Midbrain (tissue), 1 donor: ENCODE results near the gene TBC1D4.

Source experiments
- DNase-seq: peaks from one replicate; lab custom pipeline; 2025; lab: John Stamatoyannopoulos, UW

The TBC1D4 gene

DNA sequence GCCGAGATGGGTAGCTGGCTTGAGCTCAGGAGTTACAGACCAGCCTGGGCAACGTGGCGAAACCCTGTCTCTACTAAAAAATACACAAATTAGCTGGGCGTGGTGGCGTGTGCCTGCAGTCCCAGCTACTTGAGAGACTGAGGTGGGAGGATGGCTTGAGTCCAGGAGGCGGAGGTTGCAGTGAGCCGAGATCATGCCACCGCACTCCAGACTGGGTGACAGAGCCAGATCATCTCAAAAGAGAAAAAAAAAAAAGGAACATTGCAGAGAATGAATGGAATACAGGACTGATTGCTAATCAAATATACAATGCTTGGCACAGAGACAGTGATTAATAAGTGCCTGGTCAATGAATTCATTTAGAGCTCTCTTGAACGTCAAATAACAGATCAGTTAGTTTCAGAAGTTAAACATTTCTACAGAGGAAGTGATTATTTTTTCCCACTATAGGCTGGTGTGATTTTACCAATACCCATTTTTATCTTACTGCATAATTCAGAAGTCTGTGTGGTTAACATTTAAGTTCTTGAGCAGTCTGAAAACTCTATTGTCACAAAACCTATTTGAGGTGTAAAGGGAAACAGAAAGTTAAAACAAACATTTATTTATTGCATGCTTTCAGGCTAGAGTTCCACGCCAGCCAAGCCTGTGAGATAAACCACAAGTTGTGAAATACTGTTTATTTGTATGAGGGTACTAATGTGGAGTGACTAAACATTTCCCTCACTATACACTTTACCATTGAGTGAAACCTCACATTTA is 7.7 kb upstream of the TBC1D4 start:
- DNase-seq: no peak

DNA sequence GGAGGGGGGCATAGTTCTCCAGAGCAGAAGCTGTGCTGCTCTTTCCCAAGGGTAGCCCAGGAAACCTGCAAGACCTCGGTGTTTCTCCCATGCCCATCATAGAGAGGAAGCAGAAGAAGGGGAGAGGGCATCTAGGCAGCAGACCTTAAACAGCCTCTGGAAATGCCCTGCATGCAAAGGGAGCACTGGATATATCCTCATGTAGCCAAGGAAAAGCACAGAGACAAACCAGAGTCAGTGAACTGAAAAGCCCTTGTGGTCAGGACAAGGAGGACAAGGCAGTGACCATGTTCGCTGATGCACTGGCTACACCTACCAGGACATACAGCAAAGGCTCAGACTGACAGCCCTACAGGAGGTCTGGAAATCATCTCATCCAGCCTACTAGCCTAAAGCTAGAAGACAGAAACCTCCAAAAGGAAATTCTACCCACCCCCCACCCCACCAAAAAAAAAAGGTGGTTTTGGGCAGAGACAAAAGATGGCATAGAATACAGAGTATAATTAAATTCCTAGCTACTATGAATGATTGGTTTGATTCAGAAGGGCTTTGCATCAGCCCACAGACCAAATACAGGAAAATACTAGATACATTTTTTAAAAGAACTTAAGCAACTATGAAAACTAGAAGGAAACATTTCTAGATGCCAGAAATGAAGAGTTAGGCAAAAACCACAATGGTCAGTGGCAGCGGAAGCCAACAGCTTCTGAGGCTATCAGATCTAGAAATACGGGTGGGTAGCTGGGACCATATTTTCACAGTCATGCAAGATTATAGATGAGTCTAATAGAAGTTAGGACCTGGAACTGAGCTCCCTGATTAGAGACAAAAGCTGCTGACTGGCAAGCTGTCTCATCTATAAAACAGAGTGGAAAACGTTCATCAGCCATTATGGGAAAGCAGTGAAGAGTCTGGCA is 4.4 kb upstream of the TBC1D4 start:
- no peak for DNase-seq

DNA sequence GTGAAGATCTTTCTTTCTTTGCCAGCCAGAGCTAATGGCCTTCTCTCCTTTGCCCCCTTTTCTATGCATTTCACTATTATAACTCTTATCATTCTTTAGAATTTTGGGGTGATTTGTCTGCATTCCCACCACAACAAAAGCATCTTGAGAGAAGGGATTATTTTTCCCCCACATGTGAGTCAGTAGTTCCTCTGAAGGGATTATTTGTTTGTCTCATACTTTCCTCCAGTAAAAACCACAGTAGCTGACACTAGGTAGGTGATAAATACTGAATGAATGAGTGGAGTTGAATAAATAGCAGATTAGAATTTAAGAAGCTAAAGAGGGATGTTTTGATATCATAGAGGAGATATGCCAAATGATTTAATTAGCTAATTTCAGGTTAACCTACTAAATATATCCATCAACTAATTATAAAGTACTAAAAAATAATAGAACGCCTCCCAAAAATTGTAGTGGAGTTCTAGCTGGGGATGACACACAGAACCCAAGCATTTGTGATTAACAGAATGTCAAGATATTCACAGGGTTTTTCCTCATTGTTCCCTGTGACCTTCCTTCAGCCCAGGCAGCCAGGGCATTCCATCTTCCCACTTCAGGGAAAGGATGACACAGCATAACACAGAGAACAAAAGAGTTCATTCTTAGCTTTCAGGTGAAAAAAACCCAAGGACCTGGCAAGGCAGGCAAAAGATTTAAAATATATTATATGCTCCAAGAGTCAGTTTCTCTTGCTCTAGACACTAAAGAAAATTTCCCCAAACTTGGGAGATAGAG is 3.5 kb upstream of the TBC1D4 start:
- DNase-seq: no peak

DNA sequence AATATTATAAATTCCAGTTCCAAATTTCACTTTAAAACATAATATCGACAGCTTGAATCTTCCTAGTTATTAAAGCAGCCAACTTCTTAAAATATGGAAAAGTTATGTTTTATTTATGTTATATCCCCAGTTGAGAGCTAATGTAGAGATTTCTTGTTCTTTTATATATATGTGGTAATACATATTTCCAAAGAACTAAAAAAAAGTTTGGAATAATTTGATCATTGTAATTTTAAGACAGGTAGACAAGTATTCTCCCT is 781 bp upstream of the TBC1D4 start:
- DNase-seq: no peak

DNA sequence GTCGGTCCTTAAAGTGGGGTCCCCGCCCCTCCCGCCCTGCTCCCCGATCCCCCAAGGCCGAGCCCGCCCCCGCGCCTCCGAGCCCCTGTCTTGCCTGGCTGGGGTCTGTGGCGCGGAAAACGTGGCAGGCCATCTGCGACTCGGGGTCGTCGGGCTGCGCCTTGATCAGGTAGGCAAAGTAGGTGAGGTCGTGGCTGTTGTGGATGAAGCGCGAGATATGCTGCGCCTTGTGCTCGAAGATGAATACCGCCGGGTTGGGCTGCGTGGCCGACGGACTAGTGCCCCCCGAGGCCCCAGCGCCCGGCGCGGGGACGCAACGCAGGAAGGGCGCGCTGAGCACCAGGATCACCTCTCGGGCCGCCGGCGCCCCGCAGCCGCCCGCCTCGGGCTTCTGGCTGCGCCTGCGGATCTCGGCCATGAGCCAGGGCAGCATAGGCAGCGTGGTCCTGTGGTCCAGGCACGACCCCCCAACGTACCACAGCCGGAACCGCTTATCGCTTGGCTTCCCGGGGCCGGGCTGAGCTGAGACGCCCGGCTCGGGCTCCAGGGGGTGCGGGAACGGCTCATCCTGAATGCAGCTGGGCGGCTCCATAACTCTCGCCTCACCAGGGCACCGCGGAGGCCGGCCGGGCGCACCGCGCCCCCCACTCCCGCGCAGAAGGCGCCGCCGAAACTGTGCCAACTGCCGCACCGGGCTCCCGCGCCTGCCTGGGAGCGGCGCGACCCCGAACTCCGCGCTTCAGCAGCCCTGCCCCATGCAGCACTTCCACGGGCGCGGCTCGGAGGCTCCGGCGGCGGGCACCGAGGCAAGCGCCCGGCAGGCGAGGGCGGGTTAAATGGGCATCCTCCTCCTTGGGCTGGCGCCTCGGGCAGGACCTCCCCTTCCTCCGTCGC is 546 bp downstream of the TBC1D4 start:
- no peak for DNase-seq

DNA sequence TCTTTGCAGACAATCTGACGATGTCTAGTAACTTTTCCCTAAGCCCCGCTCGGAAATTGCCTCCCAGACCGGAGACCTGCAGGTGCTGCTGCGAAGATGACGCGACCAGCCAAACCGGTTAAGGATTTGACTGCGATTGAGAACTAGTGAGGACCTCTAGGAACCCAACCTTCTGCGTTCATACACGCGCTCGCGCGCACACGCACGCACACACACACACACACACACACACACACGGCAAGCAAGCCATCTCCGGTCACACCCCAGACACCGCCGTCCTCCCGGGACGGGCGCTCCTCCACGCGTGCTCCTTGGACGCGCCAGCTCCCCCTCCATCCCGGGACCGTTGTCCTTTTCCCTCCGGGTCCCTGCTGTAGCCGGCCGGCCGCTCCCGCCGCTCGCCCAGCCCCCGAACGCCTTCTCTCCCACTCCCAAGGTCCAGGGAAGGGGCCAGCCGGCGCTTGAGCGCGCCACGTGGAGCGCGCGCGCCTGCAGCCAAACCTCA is 1.2 kb downstream of the TBC1D4 start:
- no peak for DNase-seq

DNA sequence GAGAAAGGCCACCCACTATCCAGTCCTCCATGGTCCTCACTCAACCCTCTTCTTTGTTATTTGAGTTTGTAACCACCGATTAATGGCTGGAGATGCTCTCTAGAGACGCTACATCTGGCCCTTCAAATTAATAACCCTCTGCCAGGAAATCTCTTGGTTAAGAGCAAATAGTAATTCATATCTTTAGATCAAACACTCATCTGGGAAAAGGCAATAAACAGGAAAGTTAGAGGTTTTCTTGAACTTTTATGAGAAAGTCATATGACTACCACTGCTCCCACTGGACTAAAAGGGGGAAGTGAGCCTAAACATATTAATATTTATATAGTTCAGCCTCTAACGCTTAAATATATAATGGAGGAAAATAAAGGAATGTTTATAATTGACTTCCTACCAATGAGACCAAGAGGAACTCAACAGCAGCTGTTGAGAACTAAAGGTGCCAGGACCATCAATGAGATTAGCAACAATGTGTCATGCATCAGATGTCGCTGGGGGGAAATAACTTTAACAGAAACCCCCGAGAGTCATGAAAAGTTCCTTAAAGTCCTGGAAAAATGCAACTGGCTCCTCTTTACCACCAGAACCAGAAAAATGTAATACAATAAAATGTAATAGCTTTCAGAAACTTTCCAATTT is 2.7 kb downstream of the TBC1D4 start:
- DNase-seq: no peak

DNA sequence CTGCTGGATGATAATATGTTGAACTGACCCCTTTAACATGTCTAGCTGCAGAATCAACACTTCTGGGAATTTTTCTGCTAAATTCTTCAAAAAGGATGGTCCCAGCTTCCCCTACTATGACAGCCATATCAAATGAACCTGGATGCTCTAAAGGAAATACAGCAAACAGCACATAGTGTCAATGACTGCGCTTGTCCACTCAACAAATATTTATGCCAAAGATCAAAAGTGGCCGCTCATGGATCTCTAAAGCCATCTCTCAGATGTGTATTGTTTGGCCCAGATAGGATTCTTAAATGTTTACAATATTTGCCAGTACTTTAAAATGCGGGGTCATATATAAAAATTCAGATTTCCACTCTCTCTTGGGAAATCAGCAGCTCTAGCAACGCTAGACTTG is 3.3 kb downstream of the TBC1D4 start:
- DNase-seq: no peak

DNA sequence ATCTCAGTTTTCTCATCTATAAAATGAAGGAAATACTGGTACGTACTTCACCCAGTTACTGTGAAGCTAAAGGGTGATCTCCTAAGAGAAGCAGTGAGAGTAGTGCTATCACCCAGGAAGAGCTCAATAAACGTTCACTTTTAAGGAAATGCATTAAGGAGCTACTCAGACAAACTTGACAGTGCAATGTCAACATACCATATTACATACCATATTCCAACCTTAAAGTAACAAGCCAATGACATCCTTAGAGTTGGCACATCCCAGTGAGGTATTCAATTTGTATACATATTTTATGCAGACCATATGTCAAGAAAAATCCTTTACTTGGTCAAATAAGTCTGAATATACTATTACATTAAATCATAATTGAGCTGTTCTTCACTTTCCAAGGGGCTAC is 7.0 kb downstream of the TBC1D4 start:
- no peak for DNase-seq

DNA sequence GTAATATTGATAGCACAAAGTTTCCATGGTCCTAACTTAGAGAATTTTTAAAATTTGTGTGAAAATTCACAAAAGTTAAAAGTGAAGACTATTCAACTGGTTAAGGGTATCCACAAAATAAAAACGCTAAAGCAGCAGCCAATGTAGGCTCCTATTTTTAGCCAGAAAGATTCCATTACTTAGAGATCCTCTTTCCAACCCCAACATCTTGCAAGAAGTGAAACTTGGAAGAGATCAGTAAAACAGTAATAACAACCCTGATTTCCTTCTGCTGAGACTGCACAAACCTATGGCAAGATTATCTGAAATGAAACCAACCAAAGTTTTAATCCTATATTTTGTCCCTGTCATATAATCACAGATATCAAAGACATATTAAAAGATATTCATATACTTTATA is 8.5 kb downstream of the TBC1D4 start:
- DNase-seq: peak; percentile 10

DNA sequence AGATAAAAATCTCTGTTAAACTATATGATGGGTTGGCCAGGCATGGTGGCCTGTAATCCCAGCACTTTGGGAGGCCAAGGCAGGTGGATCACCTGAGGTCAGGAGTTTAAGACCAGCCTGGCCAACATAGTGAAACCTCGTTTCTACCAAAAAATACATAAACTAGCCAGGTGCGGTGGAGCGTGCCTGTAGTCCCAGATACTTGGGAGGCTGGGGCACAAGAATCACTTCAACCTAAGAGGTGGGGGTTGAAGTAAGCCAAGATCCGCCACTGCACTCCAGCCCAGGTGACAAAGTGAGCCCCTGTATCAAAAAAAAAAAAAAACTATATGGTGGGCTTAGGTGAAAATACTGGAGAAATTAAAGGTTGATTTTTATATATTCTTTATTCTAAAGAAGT is 11.3 kb downstream of the TBC1D4 start:
- no peak for DNase-seq

DNA sequence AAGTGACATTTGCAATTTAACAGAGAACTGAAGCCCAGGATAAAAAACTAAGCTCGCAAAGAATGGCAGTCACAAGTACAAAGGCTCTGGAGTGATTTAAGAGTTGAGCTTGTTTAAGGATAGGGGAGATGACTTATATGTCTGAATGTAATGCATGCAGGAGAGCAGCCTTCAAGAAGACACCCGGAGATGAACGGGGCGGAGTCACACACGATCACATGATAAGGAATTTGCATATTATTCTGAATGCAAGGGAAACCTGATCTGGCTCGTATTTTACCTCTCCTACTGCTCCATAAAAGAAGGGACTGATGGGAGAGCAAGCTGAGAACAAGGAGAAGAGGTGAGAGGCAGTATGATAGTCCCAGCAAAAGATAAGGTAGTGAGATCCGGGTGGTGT is 12.9 kb downstream of the TBC1D4 start:
- no peak for DNase-seq

DNA sequence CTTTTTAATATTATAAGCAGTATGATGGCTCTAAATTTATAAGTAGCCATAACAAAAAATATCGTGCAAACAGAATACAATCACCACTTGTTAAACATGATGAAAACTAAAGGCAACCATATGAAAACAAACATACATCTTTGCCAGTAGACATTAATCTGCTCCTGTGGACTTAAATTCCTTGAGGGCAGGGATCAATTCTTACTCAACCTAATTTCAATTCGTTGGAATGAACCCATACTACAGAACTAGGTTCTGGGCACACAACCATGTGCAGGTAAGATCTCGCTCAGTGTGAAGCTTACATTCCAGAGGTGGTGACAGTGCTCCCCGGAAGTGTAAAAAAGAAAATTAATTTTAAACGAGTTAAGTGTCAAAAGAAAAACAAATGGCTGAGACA is 13.4 kb downstream of the TBC1D4 start:
- DNase-seq: no peak

DNA sequence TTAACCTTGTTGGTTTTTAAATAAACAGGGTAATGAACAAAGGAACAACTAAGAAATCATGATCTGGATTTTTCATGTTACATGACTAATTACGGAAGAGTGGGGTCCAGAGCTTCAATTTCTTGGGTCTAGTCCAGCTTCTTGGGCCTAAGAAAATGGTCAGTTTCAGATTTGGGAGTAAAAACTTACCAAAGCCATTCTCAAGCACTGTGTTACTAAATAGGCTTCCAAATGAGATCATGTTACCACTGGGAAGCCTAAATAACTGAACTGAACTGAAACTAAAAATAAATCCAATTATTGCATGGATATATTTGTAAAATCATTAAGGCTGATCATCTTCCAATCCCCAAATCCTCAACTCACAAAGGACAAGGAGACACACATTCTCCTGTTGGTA is 13.9 kb downstream of the TBC1D4 start:
- no peak for DNase-seq

DNA sequence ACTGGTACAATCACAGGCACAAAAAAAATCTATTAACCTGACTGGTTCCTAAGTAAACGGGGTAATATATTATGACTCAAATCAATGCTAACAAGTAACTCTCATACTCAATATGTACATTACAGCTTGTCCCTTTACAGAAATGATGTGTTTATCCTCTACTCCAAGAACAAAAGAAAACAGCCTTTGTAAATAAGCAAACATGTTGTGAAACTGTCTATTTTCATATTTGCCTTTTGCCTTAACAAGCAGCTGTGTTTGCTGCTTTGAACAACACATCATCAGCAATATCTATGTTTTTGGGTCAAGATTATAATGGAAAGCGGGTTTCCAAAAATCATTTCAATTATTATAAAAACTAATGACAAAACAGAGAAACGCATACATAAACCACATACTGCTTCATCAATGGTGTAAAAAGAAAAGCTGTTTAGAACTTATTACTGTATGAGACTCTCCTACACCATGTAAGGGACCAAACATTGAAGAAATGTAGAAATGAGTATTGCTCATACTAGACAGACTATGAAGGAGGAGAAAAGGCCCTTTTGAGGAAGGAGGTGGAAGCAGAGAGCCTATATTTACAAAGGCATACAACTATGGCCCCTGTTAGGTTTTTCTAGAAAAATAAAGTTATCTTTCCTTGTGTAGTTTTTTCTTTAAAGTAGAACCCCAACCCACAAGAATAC is 14.8 kb downstream of the TBC1D4 start:
- DNase-seq: no peak

DNA sequence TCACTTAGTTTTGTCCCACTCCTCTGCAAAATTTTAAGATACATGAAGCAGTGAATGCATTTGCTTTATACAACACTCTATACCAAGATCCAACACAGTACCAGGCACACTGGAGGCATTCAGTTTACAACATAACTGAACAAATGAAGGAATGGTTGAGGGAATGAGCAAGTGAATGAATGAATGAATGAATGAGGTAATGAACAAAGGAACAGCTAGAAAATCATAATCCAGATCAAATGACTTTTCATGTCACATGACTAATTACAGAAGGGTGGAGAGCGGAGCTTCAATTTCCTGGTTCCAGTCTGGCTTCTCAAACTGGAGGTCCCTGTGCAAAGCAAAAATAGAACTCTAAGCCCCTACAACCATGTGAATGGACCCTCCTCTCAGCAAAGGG is 16.7 kb downstream of the TBC1D4 start:
- DNase-seq: no peak

DNA sequence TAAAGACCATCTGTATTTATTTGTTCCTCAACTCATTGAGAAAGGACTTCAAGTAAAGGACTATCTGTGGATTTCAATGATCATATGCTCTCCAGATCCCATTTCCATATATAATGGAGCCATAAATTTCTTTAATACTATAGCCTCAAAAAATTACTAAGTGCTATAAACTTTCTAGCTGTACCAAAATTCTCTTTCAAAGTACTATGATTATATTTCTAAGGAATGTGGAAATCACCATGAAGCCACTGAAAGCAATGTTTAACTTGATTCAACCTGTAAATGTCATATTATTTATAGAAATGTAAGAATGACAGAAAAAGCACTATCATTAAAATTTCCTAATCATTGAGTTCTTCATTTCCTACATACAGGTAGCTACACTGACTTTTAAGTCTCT is 20.7 kb downstream of the TBC1D4 start:
- DNase-seq: no peak

DNA sequence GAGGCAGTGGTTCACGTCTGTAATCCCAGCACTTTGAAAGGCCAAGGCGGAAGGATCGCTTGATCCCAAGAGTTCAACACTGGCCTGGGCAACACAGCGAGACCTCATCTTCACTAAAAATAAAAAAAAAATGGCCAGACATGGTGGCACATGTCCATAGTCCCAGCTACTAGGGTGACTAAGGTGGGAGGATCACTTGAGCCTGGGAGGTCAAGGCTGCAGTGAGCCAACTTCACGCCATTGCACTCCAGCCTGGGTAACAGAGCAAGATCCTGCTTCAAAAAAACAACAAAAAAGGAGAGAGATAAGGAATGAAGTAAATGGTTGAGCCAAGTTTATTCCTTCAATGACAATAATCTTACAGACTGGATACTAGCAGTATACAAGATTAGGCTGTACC is 21.3 kb downstream of the TBC1D4 start:
- DNase-seq: no peak

DNA sequence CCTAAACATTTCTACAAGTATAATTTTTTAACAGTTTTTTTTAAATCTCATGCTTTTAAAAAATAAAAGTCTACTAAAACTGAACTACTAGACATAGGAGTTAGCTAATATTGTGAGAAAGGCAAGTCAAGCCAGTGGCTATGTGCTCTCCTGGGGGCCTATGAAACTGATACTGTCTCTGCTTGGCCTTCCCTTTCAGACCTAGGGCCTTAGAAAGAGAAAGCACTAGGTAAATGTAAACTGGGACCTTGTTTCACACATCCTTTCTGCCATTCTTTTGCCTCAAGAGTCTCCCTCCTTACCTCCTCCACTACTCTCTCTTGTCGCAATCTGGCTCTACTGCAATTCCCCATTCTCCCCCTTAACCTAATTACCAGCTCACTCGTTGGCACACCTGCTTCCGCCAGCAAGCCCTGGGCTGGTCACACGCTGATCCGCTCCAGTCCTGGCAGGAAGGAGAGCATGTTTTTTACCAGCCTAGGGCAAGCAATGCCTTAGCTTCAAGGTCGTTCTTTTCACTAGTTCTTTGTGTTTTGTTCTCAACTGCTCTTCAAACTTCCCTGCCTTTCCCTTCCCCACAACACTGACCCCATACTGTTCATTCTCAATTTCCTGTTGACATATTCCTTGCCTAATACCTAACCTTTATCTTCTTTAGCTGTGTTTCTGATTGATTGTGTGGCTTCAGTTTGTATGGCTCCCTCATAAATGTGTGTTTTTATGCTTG is 23.1 kb downstream of the TBC1D4 start:
- no peak for DNase-seq

DNA sequence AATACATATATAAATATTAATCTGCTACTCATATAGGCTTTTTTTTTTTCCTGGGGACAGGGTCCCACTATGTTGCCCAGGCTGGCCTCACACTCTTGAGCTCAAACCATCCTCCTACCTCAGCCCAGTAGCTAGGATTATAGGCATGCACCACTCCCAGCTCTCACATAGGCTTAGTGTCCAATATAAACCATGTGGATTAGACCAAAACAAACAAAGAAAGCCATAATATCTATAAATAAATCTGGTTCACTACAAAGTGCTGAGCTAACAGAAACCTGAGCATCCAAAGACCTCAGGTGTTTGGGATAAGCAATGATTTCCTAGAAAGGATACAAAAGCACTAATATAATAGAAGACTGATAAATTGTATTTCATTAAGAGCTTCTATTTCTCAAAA is 26.0 kb downstream of the TBC1D4 start:
- no peak for DNase-seq
